H1 (cell line): Measurements from ENCODE around the gene RNASE7. TPM values are rescaled to one million over a fixed set of nuclear protein-coding genes. Genes with fewer than 3 reads are reported as not detected.

Experiments used
- GTF2F1 ChIP-seq: IDR thresholded peaks from 2 replicates; pipeline ENCODE4 v1.6.1; 2012; ENCODE audit warnings: low read depth, low read length, improper control_type of control experiment, borderline replicate concordance
- HDAC2 ChIP-seq, 2 experiments: fragments of 300-600 bp in 1 of 2; sonication (generic) in 1 of 2; IDR thresholded peaks; 2 replicates each; pipeline ENCODE4 v1.6.1; 2011 to 2012; ENCODE audit warnings: low read depth in 2 of 2, low read length in 2 of 2, mild to moderate bottlenecking in 2 of 2, moderate library complexity in 2 of 2, borderline replicate concordance in 1 of 2, inconsistent platforms in 1 of 2
- KDM1A ChIP-seq: fragments of 200-600, 300-600 bp; sonication (generic); IDR thresholded peaks from 2 replicates; pipeline ENCODE4 v1.7.1; 2016; ENCODE audit warnings: mild to moderate bottlenecking, low read length, borderline replicate concordance
- KDM4A ChIP-seq: IDR thresholded peaks from one replicate; pipeline ENCODE4 v1.7.1; 2012; ENCODE audit warnings: low read depth, mild to moderate bottlenecking, moderate library complexity, low read length, inconsistent platforms; ENCODE audit not compliant: severe bottlenecking
- polyA plus RNA-seq, 7 experiments: library from polyadenylated mRNA; depleted of rRNA in 3 of 7; stranded (reverse) in 5 of 7; unstranded in 2 of 7; fragments of >200 nt in 5 of 7; fragments of 200-250 nt in 2 of 7; gene quantifications; 1 replicate in 5 of 7; 2 replicates in 1 of 7; 4 replicates in 1 of 7; pipeline versions ENCODE4 v1.2.1 to v1.2.3, GENCODE V29; 2011 to 2013; ENCODE audit warnings: missing spikeins in 2 of 7, mixed read lengths in 2 of 7
- total RNA-seq: library from RNA; stranded (reverse); fragmentation: NEBNext Ultra II Directional; extraction: Animal tissue kit (Norgen Biotek cat#: 25700); gene quantifications from 2 replicates; pipeline ENCODE4 v1.2.1, GENCODE V29; 2021
- TF ChIP-seq, protein P1 (sequence below): IDR thresholded peaks from 2 replicates; pipeline ENCODE4 v1.6.1; 2012; ENCODE audit warnings: low read length, inconsistent platforms

The RNASE7 gene
- total and polyA plus RNA-seq, 2 of the 8 experiments (the other 6 are each of a cell fraction or from before 2014, with no cell fraction given): not detected

DNA sequence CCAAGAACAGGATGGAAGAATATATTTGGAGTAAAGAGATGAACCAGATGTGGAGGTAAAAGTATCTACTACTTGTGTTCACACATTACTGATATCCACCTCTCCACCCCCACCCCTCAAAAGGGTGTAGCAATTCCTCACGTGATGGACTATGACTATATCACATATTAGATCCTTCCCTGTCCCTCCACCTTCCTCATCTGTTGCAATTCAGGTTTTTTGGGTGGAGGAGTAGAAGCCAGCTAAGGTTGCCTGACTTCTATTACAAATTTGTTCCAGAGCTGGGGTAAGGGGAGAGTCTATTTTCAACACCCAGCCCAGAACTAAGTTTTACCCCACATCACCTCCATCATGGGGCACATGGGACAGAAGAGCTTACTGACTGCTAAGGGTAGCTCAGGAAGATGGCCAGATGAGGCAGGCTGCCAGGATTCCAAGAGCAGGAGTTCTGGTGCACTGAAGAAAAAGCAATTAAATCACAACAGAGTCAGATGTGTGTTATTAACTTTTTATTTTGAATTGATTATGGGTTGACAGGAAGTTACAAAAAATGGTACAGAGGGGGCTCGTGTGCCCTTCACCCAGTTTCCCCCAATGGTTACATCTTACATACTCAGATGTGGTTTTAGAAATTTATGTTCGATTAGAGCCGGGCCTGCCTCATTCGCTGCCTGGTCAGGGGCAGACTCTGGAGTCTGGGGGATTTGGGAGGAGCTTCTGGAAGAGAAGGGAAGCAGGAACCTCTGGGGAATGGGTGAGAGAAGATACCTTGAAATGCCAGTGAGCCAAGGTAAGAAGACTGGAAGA is 9.6 kb upstream of the RNASE7 start (continued):
- TF ChIP-seq, protein P1, sequence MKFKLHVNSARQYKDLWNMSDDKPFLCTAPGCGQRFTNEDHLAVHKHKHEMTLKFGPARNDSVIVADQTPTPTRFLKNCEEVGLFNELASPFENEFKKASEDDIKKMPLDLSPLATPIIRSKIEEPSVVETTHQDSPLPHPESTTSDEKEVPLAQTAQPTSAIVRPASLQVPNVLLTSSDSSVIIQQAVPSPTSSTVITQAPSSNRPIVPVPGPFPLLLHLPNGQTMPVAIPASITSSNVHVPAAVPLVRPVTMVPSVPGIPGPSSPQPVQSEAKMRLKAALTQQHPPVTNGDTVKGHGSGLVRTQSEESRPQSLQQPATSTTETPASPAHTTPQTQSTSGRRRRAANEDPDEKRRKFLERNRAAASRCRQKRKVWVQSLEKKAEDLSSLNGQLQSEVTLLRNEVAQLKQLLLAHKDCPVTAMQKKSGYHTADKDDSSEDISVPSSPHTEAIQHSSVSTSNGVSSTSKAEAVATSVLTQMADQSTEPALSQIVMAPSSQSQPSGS: no peak
- TF ChIP-seq KDM4A (no peak), GTF2F1 (no peak), HDAC2 (IDR thresholded peaks at IDR 0.05; ENCODE audit: borderline replicate concordance in 1 of 2, low read depth in 2 of 2, low read length in 2 of 2) (no peak), KDM1A (no peak)
